DMS53 treated with DMSO at 0.1 percent for 48 hours (cell line): ENCODE data around the gene STT3B.

Experiments used
- DNase-seq: peaks from one replicate; lab custom pipeline; 2025; ENCODE audit not compliant: unreplicated experiment; lab: John Stamatoyannopoulos, UW

STT3B gene

DNA sequence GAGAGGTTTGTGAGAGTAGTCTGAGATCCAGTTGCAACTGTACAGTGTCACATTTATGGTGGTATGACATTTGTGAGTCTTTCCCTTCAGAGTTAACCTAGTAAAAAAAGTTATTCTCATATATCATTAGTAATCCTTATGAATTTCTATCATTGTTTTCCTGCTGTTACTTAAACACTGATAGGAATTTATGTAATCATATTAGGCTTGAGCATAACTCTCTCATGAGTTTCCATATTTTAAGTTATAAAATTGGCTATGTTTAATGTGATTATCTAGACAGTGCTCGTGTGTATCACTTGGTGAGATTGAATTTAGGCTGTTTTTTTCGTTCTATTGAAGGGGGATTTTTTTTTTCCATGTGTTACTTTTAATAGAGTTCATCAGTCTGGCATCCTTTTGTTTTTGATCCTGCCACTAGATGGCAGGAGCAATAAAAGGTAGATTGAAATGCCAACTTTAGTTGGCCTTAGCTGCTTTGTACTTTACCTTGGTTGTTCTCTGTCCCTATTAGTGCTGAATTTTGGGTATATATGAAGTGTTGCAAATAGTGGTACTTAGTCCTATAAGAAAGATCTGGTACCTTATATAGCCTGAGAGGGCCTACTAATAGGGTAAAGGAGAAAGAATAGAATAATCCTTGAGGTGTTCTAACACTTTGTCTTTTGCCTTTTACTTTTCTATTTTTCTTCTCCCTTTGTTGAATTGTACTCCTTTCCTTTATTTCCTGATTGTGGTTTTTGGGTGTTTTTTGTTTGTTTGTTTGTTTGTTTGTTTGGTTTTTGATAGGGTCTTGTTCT is 17.9 kb downstream of the STT3B start:
- DNase-seq, result no peak

- DNase-seq, result no peak
Measured at GRCh38 chr3:31551646-31552045, 18.9 kb downstream of the STT3B start.

DNA sequence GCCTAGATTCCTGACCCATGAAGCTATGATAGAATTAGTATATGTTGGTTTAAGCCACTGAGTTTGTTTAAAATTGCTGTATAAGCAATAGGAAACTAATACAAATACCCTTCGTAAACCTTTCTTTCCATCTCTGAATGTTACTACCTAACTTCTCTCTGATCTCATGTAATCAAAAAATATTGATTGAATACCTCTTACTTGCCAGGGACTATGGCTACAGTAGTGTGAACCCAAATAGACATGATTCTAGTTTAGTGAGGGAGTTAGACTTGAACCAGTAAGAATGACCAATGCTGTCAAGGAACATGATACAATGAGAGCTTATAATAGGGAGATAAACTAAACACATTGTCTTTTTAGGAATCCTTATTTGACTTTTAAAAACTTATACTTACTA is 19.4 kb downstream of the STT3B start:
- no peak for DNase-seq

- DNase-seq, result no peak
Measured at GRCh38 chr3:31553258-31553657, 20.5 kb downstream of the STT3B start.

GRCh38 chr3:31555204-31555603 is 22.5 kb downstream of the STT3B start:
- DNase-seq, result no peak

DNA sequence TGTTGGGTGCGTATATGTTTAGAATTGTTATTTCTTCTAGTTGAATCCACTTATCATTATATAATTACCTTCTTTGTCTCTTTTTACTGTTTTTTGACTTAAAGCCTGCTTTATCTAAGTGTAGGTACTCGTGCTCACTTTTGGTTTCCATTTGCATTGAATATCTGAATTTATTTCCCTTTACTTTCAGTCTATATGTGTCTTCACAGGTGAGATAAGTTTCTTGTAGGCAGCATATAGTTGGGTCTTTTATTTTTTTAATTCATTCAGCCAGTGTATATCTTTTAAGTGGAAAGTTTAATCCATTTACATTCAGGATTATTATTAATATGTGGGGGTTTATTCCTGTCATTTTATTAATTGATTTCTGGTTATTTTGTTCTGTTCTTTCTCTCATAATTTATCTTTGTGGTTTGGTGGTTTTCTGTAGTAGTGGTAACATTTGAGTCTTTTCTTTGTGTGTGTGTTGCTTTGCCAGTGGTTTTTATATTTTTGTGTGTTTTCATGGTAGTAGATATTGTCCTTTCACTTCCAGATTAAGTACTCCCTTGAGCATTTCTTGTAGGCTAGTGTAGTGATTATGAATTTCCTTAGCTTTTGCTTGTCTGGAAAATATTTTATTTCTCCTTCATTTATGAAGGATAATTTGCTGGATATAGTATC is 27.3 kb downstream of the STT3B start:
- DNase-seq, result no peak

DNA sequence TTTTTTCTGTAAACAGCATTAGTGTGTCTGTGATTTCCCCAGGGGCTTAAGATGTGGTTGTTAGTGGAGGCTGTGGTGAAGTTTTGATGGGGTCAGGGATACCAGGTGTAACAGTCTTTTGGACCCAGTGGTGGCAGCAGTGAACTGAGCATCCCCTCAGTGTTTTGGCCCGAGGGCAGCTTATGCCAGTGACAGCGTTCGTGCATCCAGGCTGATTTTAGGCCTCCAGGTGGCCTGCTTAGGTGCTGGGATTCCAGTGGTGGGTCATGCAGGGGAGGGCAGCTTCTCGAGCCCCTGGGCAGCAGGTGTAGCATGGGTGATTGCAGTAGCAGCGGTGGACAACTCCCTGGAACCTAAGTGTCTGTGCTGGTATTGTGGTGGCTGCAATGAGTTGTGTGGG is 29.2 kb downstream of the STT3B start:
- DNase-seq, result no peak

- DNase-seq, result no peak
Measured at GRCh38 chr3:31562525-31562924, 29.8 kb downstream of the STT3B start.

- no peak for DNase-seq
Measured at GRCh38 chr3:31565288-31565687, 32.6 kb downstream of the STT3B start.

GRCh38 chr3:31567036-31567435 is 34.3 kb downstream of the STT3B start:
- DNase-seq, result no peak

DNA sequence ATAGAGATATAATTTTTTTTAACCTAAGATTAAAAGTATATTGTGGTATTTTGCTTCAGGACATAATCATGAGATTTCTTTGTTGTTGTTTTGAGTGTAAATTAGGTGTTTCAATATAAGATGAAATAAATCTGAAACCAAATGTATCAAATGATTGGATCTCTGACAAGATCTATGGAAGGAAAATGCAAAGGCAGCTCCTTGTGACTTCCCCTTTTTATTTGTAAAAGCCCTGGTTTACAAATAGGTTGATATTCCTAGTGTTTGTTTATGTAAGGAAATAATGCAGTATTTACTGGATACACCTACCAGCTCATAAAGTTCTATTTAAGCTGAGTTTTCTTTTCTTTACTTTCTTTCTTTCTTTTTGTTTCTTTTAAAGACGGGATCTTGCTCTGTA is 35.9 kb downstream of the STT3B start:
- no peak for DNase-seq

GRCh38 chr3:31571325-31571724 is 38.6 kb downstream of the STT3B start:
- DNase-seq, result no peak

GRCh38 chr3:31572236-31573004 is 39.7 kb downstream of the STT3B start:
- no peak for DNase-seq

GRCh38 chr3:31573036-31573779 is 40.5 kb downstream of the STT3B start:
- DNase-seq, result no peak

- DNase-seq, result no peak
Measured at GRCh38 chr3:31575448-31575847, 42.7 kb downstream of the STT3B start.

- no peak for DNase-seq
Measured at GRCh38 chr3:31576521-31576920, 43.8 kb downstream of the STT3B start.

- DNase-seq, result no peak
Measured at GRCh38 chr3:31577232-31577631, 44.5 kb downstream of the STT3B start.

- no peak for DNase-seq
Measured at GRCh38 chr3:31579828-31580227, 47.1 kb downstream of the STT3B start.

- DNase-seq, result no peak
Measured at GRCh38 chr3:31580645-31581044, 47.9 kb downstream of the STT3B start.

DNA sequence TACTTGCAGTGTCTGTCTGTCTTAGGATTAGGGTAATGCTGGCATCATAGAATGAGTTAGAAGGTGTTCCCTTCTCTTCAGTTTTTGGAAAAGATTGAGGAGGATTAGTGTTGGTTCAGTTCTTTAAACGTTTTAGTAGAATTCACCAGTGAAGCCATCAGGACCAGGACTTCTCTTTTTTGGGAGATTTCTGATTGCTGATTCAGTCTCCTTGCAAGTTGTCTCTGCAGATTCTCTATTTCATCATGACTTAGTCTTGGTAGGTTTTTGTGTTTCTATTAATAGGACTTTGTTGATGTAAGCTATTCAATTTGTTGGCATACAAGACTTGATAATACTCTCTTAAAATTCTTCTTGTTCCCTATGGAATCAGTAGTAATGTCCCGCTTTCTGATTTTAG is 48.9 kb downstream of the STT3B start:
- no peak for DNase-seq

DNA sequence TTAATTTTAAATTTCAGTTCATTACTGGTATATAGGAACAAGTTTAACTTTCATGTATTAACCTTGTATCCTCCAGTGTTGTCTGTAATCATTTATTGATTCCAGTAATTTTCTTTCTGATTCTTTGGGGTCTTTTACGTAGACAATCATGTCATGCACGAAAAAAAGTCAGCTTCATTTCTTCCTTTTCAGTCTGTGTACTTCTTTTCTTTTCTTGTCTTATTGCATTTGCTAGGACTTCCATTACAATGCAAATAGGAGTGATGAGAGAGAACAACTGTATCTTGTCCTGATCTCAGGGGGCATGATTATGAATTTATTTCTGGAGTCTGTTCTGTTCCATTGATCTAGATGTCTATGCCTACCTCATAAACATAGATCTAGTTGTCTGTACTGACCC is 56.5 kb downstream of the STT3B start:
- DNase-seq, result no peak
